ENCODE data around the gene SH3PXD2A. TPM values are rescaled to one million over a fixed set of nuclear protein-coding genes. Genes with fewer than 3 reads are reported as not detected.

The SH3PXD2A gene
- total RNA-seq, 2 experiments from 2014 or later: 12.4 to 14.5 TPM

- H3K27ac Mint-ChIP-seq: peak overlapping the region; percentile 49
- no peaks in the 10 kb centered on the region for H3K27me3 Mint-ChIP-seq
- H3K9me3 Mint-ChIP-seq (ENCODE audit: low read depth): no peaks in the 10 kb centered on the region
- peaks cover 42% of the 10 kb centered on the region for H3K4me1 Mint-ChIP-seq
- CTCF ChIA-PET: interaction anchor here (0.7 to 8.0 kb wide), 15 partner anchors 12 to 258 kb away, joined by 3 to 95 read pairs (median 4); partner anchors contain the start of gene SFR1
- ATAC-seq (no peak), DNase-seq (no peak)
- H3K4me3 Mint-ChIP-seq: no peak overlapping the region
- H3K36me3 Mint-ChIP-seq: peaks cover 44% of the 10 kb centered on the region
Observed at GRCh38 chr10:103889121-103889720, 33.8 kb upstream of the SH3PXD2A start.

- no peaks in the 10 kb centered on the region for H3K9me3 Mint-ChIP-seq (ENCODE audit: low read depth)
- H3K4me3 Mint-ChIP-seq: no peak overlapping the region
- H3K36me3 Mint-ChIP-seq: peaks cover 45% of the 10 kb centered on the region
- CTCF ChIA-PET: interaction anchor here (0.6 to 8.0 kb wide), 43 partner anchors 9 to 386 kb away, joined by 3 to 95 read pairs (median 4); partner anchors contain the start of gene SFR1
- H3K27me3 Mint-ChIP-seq: no peaks in the 10 kb centered on the region
- ATAC-seq (peak; percentile 80), DNase-seq (no peak)
- peak overlapping the region; percentile 20 for H3K27ac Mint-ChIP-seq
- peaks cover 36% of the 10 kb centered on the region for H3K4me1 Mint-ChIP-seq
Observed at GRCh38 chr10:103888113-103888841, 32.9 kb upstream of the SH3PXD2A start.

- H3K9me3 Mint-ChIP-seq (ENCODE audit: low read depth): no peaks in the 10 kb centered on the region
- peaks cover 43% of the 10 kb centered on the region for H3K36me3 Mint-ChIP-seq
- peaks cover 25% of the 10 kb centered on the region for H3K4me1 Mint-ChIP-seq
Observed at GRCh38 chr10:103885617-103886016, 30.2 kb upstream of the SH3PXD2A start.

GRCh38 chr10:103884681-103885139 lies 29.3 kb upstream of the SH3PXD2A start:
- CTCF ChIA-PET: interaction anchor here (0.9 to 8.0 kb wide), 18 partner anchors 8 to 357 kb away, joined by 3 to 95 read pairs (median 4); partner anchors contain the start of gene SFR1
- Mint-ChIP-seq H3K27me3 (no peaks in the 10 kb centered on the region), H3K4me1 (peaks cover 16% of the 10 kb centered on the region), H3K27ac (no peak overlapping the region), H3K9me3 (ENCODE audit: low read depth) (no peaks in the 10 kb centered on the region), H3K36me3 (peaks cover 45% of the 10 kb centered on the region), H3K4me3 (no peak overlapping the region)
- ATAC-seq: peak; percentile 37
- DNase-seq: peak; percentile 50

More at GRCh38 chr10:103885617-103886016, 30.2 kb upstream of the SH3PXD2A start:
- DNase-seq (no peak), ATAC-seq (no peak)
- CTCF ChIA-PET: interaction anchor here (0.7 to 8.0 kb wide), 25 partner anchors 9 to 356 kb away, joined by 3 to 95 read pairs (median 4); partner anchors contain the start of gene SFR1
- no peaks in the 10 kb centered on the region for H3K27me3 Mint-ChIP-seq
- no peak overlapping the region for H3K27ac Mint-ChIP-seq
- H3K4me3 Mint-ChIP-seq: no peak overlapping the region

- Mint-ChIP-seq H3K4me1 (peaks cover 4% of the 10 kb centered on the region), H3K9me3 (ENCODE audit: low read depth) (no peaks in the 10 kb centered on the region), H3K27ac (no peak overlapping the region), H3K27me3 (no peaks in the 10 kb centered on the region), H3K36me3 (peaks cover 41% of the 10 kb centered on the region), H3K4me3 (no peak overlapping the region)
- CTCF ChIA-PET: interaction anchor here (1.2 to 2.3 kb wide), 2 partner anchors 170 to 199 kb away, joined by 4 to 8 read pairs; no protein-coding TSS in a partner anchor
- DNase-seq (no peak), ATAC-seq (no peak)
Observed at GRCh38 chr10:103882285-103883007, 27.1 kb upstream of the SH3PXD2A start.

DNA sequence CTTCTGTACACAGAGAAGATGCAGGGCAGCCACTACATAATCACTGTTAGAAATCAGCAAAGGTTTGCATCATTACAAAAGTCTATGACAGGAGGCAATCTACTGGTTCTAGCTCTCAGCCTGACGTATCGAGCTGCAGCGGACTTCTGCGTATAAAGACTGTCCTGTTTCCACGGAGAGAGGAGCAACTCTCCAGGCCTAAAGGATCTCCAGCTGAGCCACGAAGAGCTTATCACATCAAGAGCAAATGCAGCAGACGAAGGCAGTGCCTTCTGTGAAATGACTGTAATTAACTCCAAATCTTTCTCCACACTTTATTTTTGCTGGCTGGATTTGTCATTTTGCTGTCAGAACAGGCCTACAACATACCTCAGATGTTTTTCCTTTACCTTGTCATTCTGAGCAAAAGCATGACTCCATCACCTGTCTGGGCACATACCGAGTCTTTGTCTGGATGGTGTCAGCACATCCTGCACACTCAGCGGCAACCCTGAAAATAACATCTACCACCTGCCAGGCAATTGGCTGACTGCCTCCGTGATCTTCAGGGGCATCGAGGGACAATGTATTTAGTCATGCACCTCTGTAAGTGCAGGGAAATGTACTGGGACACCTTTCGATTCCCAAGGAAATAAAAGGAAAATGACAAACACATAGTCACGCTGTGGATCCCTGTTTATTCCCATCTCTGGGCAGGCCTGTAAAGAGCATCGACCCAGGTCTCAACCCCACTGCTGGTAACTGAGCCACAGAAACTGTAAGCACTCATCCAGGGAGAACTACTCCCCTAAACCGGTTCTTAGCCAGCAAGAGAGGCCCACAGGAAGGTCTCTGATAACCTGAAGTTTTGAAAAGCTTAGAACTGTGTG lies 26.3 kb upstream of the SH3PXD2A start:
- Mint-ChIP-seq H3K27ac (no peak overlapping the region), H3K4me1 (peaks cover 4% of the 10 kb centered on the region), H3K4me3 (no peak overlapping the region), H3K9me3 (ENCODE audit: low read depth) (no peaks in the 10 kb centered on the region), H3K27me3 (no peaks in the 10 kb centered on the region), H3K36me3 (peaks cover 35% of the 10 kb centered on the region)
- no peak for DNase-seq
- CTCF ChIA-PET: interaction anchor here (1.2 to 2.3 kb wide), 2 partner anchors 169 to 200 kb away, joined by 4 to 8 read pairs; no protein-coding TSS in a partner anchor
- no peak for ATAC-seq

- no peak for ATAC-seq
- no peaks in the 10 kb centered on the region for H3K9me3 Mint-ChIP-seq (ENCODE audit: low read depth)
- CTCF ChIA-PET: no interaction called here
Observed at GRCh38 chr10:103879831-103880230, 24.5 kb upstream of the SH3PXD2A start.

DNA sequence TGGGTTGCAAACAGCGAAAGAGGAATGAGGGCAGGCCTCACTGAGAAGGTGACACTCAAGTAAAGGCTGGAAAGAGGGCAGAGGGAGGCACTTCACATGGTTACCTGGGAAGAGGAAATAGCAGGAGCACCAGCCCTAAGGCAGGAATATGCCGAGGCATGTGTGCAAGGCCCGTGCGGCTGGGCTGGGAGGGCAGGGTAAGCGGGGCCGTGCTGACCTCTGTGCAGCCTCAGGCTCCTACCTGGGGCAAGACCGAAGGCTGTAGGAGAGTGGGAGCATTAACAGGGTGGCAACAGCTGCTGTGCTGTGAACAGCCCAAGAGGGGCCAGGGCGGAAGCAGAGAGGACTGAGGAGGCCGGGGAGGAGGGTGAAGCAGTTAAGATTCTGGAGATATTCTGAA lies 24.0 kb upstream of the SH3PXD2A start:
- Mint-ChIP-seq H3K27me3 (no peaks in the 10 kb centered on the region), H3K9me3 (ENCODE audit: low read depth) (no peaks in the 10 kb centered on the region), H3K4me1 (peaks cover under 1% of the 10 kb centered on the region), H3K27ac (peak overlapping the region; percentile 42), H3K36me3 (peaks cover 34% of the 10 kb centered on the region), H3K4me3 (no peak overlapping the region)
- DNase-seq: no peak
- CTCF ChIA-PET: no interaction called here
- ATAC-seq: no peak

More at GRCh38 chr10:103879831-103880230, 24.5 kb upstream of the SH3PXD2A start:
- no peak for DNase-seq
- Mint-ChIP-seq H3K27me3 (no peaks in the 10 kb centered on the region), H3K36me3 (peaks cover 34% of the 10 kb centered on the region), H3K4me1 (peaks cover 4% of the 10 kb centered on the region), H3K4me3 (no peak overlapping the region), H3K27ac (no peak overlapping the region)

DNA sequence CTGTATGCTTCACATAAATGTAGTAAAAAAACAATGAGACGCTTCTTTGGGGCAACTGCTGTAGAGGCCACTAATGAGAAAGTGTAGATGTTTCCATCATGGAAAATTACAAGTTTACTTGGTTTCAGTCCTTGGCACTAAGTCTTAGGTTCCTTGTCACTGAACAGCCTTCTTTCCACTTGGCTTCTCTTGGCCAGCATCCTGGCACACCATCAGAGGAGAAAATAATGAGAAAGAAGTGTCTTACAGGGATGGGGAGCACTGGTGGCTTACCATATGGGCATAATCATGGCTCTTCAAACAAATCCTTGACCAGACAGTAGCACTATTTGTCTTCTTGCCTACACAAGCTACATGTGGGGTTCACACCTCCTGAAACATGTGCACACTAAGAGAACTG lies 22.5 kb upstream of the SH3PXD2A start:
- no peaks in the 10 kb centered on the region for H3K9me3 Mint-ChIP-seq (ENCODE audit: low read depth)
- H3K4me1 Mint-ChIP-seq: no peaks in the 10 kb centered on the region
- no peaks in the 10 kb centered on the region for H3K27me3 Mint-ChIP-seq
- no peak overlapping the region for H3K27ac Mint-ChIP-seq
- H3K36me3 Mint-ChIP-seq: peaks cover 29% of the 10 kb centered on the region
- CTCF ChIA-PET: interaction anchor here (1.3 to 1.4 kb wide), 2 partner anchors 9 to 10 kb away, joined by 3 to 4 read pairs; no protein-coding TSS in a partner anchor
- H3K4me3 Mint-ChIP-seq: no peak overlapping the region
- ATAC-seq (no peak), DNase-seq (no peak)

DNA sequence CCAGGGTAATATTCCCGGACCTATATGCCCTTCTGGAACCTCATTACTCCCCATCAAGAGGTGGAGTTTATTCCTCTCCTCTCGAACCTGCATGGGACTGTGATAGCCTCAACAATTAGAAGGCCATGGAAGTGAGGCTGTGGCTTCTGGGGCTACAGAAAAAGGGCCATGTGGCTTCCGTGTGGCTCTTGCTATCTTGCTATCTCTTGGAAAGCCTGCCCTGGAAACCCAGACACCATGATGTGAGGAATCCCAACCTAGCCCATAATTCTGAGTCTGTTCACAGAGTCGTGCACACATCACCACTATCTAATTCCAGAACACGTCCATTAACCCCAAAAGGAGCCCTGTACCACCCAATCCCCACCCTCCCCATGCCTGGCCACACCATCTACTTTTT lies 20.8 kb upstream of the SH3PXD2A start:
- DNase-seq: no peak

GRCh38 chr10:103874730-103875129 lies 19.4 kb upstream of the SH3PXD2A start:
- ATAC-seq (no peak), DNase-seq (no peak)
- H3K27ac Mint-ChIP-seq: no peak overlapping the region
- H3K4me1 Mint-ChIP-seq: no peaks in the 10 kb centered on the region
- no peak overlapping the region for H3K4me3 Mint-ChIP-seq
- peaks cover 9% of the 10 kb centered on the region for H3K36me3 Mint-ChIP-seq
- no peaks in the 10 kb centered on the region for H3K9me3 Mint-ChIP-seq (ENCODE audit: low read depth)
- H3K27me3 Mint-ChIP-seq: no peaks in the 10 kb centered on the region
- CTCF ChIA-PET: interaction anchor here (1.6 to 2.5 kb wide), 4 partner anchors 10 to 197 kb away, joined by 3 to 12 read pairs (median 10); no protein-coding TSS in a partner anchor

More for the DNA sequence above, 20.8 kb upstream of the SH3PXD2A start:
- no peak overlapping the region for H3K27ac Mint-ChIP-seq
- no peak for ATAC-seq
- H3K9me3 Mint-ChIP-seq (ENCODE audit: low read depth): no peaks in the 10 kb centered on the region
- no peaks in the 10 kb centered on the region for H3K27me3 Mint-ChIP-seq
- H3K4me3 Mint-ChIP-seq: no peak overlapping the region
- peaks cover 19% of the 10 kb centered on the region for H3K36me3 Mint-ChIP-seq
- no peaks in the 10 kb centered on the region for H3K4me1 Mint-ChIP-seq
- CTCF ChIA-PET: interaction anchor here (1.3 to 2.5 kb wide), 2 partner anchors 8 to 9 kb away, joined by 3 to 12 read pairs; no protein-coding TSS in a partner anchor

DNA sequence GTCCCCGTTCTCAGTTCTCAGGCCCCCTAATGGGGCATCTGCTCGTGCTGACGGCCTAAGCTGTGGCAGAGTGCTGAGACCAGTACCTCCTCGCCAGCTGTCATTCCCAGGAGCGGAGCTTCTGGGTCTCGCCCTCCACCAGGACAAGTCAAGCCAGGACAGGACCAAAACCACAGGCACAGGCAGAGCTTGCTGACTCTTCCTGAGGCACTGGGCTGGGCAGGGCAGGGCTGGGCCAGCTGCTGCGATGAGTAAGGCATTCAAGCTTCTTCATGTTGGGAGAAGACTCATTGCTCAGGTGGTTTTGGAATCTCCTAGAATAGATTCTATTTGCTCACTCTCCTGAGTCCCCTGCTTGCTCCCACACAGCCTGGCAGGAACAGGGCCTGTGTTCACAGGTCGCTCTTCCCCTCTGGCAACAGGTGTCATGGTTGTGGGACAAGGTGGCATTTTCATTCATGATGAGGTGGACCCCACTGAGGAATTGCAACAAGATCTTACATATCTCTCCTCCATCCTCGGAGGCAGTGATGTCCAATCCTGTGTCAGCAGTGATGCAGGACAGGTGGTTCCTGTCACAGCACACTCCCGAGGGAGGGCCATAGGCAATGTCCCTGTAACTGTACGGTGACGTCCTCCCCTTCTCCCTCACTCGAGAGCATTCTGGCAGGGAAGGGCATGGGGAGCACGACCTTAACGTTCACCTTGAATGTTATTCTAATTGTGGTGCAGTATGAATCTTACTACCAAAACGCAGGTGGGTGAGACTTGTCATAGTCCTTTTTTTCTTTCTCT lies 17.0 kb upstream of the SH3PXD2A start:
- no peaks in the 10 kb centered on the region for H3K9me3 Mint-ChIP-seq (ENCODE audit: low read depth)
- H3K27ac Mint-ChIP-seq: no peak overlapping the region
- no peak overlapping the region for H3K4me3 Mint-ChIP-seq
- ATAC-seq: no peak
- H3K36me3 Mint-ChIP-seq: no peaks in the 10 kb centered on the region
- no peaks in the 10 kb centered on the region for H3K27me3 Mint-ChIP-seq
- CTCF ChIA-PET: no interaction called here
- DNase-seq: no peak
- no peaks in the 10 kb centered on the region for H3K4me1 Mint-ChIP-seq

Measured in activated CD8-positive, alpha-beta memory T cell treated with anti-CD3 and anti-CD28 coated beads, Interleukin-2, amount 10 ng/mL, durations not matched to agents 7 days and 5 days (primary cell).